Activated naive CD4-positive, alpha-beta T cell treated with anti-CD3 and anti-CD28 coated beads, Interleukin-2, amount 10 ng/mL, durations not matched to agents 7 days and 5 days (primary cell): ENCODE results near the gene USP17L29.
A peak's percentile ranks its signal among the peaks of the same experiment; 100 is the strongest.
"Not testable (repeated sequence)": the region's sequence is repeated elsewhere in the genome, so short reads cannot be mapped to it uniquely, and the experiment has no call there.

Source experiments
- CTCF ChIA-PET: fragments of 350-600 bp; sonication (Branson Sonifier 250); formaldehyde crosslinking; loops from one replicate; lab custom pipeline; 2021; ENCODE audit warnings: antibody characterized with exemption; lab: Charles Lee
- DNase-seq: peaks from one replicate; pipeline ENCODE4 v3.0.0-alpha.2; 2020
- H3K27ac Mint-ChIP-seq: one replicate; pipeline ENCODE4 v1.8.0; 2021; ENCODE audit warnings: mild to moderate bottlenecking, moderate library complexity, mixed read lengths
- H3K27me3 Mint-ChIP-seq: one replicate; pipeline ENCODE4 v1.8.0; 2021; ENCODE audit warnings: mild to moderate bottlenecking, mixed read lengths
- H3K36me3 Mint-ChIP-seq: one replicate; pipeline ENCODE4 v1.8.0; 2021; ENCODE audit warnings: mixed read lengths
- H3K4me1 Mint-ChIP-seq: one replicate; pipeline ENCODE4 v1.8.0; 2021; ENCODE audit warnings: mixed read lengths
- H3K4me3 Mint-ChIP-seq: one replicate; pipeline ENCODE4 v1.8.0; 2021; ENCODE audit warnings: mild to moderate bottlenecking, moderate library complexity, mixed read lengths
- H3K9me3 Mint-ChIP-seq: one replicate; pipeline ENCODE4 v1.8.0; 2021; ENCODE audit warnings: mixed read lengths

The USP17L29 gene

DNA sequence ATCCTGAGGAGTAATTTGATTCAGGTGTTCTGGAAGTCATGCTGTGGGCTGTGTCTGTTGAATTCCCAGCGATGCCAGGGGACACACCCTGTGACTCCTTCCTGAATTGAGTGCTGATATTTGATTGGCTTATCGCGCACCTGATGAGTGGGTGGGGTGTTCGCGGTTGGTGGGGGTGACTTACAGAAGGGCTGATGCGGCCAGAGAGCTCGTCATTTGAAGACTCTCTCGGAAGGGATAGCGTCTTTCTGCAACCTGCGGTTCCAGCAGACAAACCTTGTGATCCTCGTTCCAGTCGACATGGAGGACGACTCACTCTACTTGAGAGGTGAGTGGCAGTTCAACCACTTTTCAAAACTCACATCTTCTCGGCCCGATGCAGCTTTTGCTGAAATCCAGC, at the start of gene USP17L29:
USP17L29 (plus strand) TSS at position 301 of the 400 bp plus-strand sequence; CDS start at position 301, 0 bp downstream.
- H3K27ac Mint-ChIP-seq, H3K9me3 Mint-ChIP-seq, H3K4me3 Mint-ChIP-seq, H3K4me1 Mint-ChIP-seq, H3K27me3 Mint-ChIP-seq, H3K36me3 Mint-ChIP-seq, DNase-seq, CTCF ChIA-PET: not testable (repeated sequence)

GRCh38 chr4:9324191-9324590, 29.2 kb upstream of the USP17L29 start:
- H3K4me1 Mint-ChIP-seq, DNase-seq, H3K36me3 Mint-ChIP-seq, H3K9me3 Mint-ChIP-seq, H3K4me3 Mint-ChIP-seq, H3K27me3 Mint-ChIP-seq, CTCF ChIA-PET, H3K27ac Mint-ChIP-seq: not testable (repeated sequence)

DNA sequence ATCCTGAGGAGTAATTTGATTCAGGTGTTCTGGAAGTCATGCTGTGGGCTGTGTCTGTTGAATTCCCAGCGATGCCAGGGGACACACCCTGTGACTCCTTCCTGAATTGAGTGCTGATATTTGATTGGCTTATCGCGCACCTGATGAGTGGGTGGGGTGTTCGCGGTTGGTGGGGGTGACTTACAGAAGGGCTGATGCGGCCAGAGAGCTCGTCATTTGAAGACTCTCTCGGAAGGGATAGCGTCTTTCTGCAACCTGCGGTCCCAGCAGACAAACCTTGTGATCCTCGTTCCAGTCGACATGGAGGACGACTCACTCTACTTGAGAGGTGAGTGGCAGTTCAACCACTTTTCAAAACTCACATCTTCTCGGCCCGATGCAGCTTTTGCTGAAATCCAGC, 28.6 kb upstream of the USP17L29 start, which contains the start of gene USP17L24:
USP17L24 (plus strand) TSS at position 301 of the 400 bp plus-strand sequence; CDS start at position 301, 0 bp downstream.
- H3K36me3 Mint-ChIP-seq, H3K9me3 Mint-ChIP-seq, H3K4me1 Mint-ChIP-seq, H3K4me3 Mint-ChIP-seq, DNase-seq, H3K27ac Mint-ChIP-seq, CTCF ChIA-PET, H3K27me3 Mint-ChIP-seq: not testable (repeated sequence)

DNA sequence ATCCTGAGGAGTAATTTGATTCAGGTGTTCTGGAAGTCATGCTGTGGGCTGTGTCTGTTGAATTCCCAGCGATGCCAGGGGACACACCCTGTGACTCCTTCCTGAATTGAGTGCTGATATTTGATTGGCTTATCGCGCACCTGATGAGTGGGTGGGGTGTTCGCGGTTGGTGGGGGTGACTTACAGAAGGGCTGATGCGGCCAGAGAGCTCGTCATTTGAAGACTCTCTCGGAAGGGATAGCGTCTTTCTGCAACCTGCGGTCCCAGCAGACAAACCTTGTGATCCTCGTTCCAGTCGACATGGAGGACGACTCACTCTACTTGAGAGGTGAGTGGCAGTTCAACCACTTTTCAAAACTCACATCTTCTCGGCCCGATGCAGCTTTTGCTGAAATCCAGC, 23.8 kb upstream of the USP17L29 start, which contains the start of gene USP17L25:
USP17L25 (plus strand) TSS at position 301 of the 400 bp plus-strand sequence; CDS start at position 301, 0 bp downstream.
- H3K4me1 Mint-ChIP-seq, H3K27ac Mint-ChIP-seq, H3K9me3 Mint-ChIP-seq, H3K27me3 Mint-ChIP-seq, CTCF ChIA-PET, H3K4me3 Mint-ChIP-seq, H3K36me3 Mint-ChIP-seq, DNase-seq: not testable (repeated sequence)

DNA sequence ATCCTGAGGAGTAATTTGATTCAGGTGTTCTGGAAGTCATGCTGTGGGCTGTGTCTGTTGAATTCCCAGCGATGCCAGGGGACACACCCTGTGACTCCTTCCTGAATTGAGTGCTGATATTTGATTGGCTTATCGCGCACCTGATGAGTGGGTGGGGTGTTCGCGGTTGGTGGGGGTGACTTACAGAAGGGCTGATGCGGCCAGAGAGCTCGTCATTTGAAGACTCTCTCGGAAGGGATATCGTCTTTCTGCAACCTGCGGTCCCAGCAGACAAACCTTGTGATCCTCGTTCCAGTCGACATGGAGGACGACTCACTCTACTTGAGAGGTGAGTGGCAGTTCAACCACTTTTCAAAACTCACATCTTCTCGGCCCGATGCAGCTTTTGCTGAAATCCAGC, 19.1 kb upstream of the USP17L29 start, which contains the start of gene USP17L26:
USP17L26 (plus strand) TSS at position 301 of the 400 bp plus-strand sequence; CDS start at position 301, 0 bp downstream.
- DNase-seq, H3K9me3 Mint-ChIP-seq, H3K36me3 Mint-ChIP-seq, H3K4me1 Mint-ChIP-seq, H3K27ac Mint-ChIP-seq, CTCF ChIA-PET, H3K4me3 Mint-ChIP-seq, H3K27me3 Mint-ChIP-seq: not testable (repeated sequence)

GRCh38 chr4:9339103-9339502, 14.3 kb upstream of the USP17L29 start, which contains the start of gene USP17L5:
TSS of gene USP17L5 (plus strand) at chr4:9339403. CDS start at chr4:9339403, 0 bp downstream.
- H3K36me3 Mint-ChIP-seq, H3K9me3 Mint-ChIP-seq, H3K4me1 Mint-ChIP-seq, H3K4me3 Mint-ChIP-seq, CTCF ChIA-PET, H3K27me3 Mint-ChIP-seq, DNase-seq, H3K27ac Mint-ChIP-seq: not testable (repeated sequence)

GRCh38 chr4:9343848-9344247, 9.6 kb upstream of the USP17L29 start, which contains the start of gene USP17L27:
TSS of gene USP17L27 (plus strand) at chr4:9344148. CDS start at chr4:9344148, 0 bp downstream.
- H3K36me3 Mint-ChIP-seq, CTCF ChIA-PET, H3K4me1 Mint-ChIP-seq, H3K9me3 Mint-ChIP-seq, H3K4me3 Mint-ChIP-seq, H3K27me3 Mint-ChIP-seq, DNase-seq, H3K27ac Mint-ChIP-seq: not testable (repeated sequence)

- CTCF ChIA-PET, H3K27ac Mint-ChIP-seq, H3K27me3 Mint-ChIP-seq, H3K9me3 Mint-ChIP-seq, H3K4me3 Mint-ChIP-seq, DNase-seq, H3K36me3 Mint-ChIP-seq, H3K4me1 Mint-ChIP-seq: not testable (repeated sequence)
These were observed 4.8 kb upstream of the USP17L29 start, which contains the start of gene USP17L28 for GRCh38 chr4:9348593-9348992. TSS of gene USP17L28 (plus strand) at chr4:9348893. CDS start at chr4:9348893, 0 bp downstream.

- CTCF ChIA-PET, H3K9me3 Mint-ChIP-seq, H3K4me3 Mint-ChIP-seq, H3K36me3 Mint-ChIP-seq, H3K27ac Mint-ChIP-seq, DNase-seq, H3K27me3 Mint-ChIP-seq, H3K4me1 Mint-ChIP-seq: not testable (repeated sequence)
These were observed 2.6 kb upstream of the USP17L29 start for GRCh38 chr4:9350866-9351265.

DNA sequence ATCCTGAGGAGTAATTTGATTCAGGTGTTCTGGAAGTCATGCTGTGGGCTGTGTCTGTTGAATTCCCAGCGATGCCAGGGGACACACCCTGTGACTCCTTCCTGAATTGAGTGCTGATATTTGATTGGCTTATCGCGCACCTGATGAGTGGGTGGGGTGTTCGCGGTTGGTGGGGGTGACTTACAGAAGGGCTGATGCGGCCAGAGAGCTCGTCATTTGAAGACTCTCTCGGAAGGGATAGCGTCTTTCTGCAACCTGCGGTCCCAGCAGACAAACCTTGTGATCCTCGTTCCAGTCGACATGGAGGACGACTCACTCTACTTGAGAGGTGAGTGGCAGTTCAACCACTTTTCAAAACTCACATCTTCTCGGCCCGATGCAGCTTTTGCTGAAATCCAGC, 9.4 kb downstream of the USP17L29 start, which contains the start of gene USP17L30:
USP17L30 (plus strand) TSS at position 301 of the 400 bp plus-strand sequence; CDS start at position 301, 0 bp downstream.
- DNase-seq, CTCF ChIA-PET, H3K9me3 Mint-ChIP-seq: not testable (repeated sequence)

DNA sequence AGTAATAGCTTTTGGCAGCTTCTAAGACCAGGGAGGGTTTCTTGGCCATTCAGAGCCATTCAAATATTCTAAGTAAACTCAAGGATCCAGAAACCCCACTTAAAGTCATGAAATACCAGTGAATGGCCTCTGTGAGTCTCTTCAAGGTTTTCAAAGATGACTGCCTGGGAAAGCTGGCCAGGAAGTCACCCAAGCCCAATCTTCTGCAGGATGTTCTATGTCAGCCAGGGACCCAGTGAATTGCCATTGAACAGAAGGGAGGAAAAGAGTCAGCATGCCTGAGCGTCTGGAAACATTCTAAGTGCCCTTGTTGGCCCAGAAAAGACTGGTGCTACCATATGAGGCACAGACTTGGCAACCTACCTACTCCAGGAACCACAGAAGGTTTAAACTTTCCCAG, 26.4 kb downstream of the USP17L29 start:
- H3K4me1 Mint-ChIP-seq, H3K36me3 Mint-ChIP-seq, H3K4me3 Mint-ChIP-seq, DNase-seq, H3K9me3 Mint-ChIP-seq, H3K27ac Mint-ChIP-seq, H3K27me3 Mint-ChIP-seq: not testable (repeated sequence)
- CTCF ChIA-PET = interaction anchor here (0.6 kb wide), 1 partner anchor 572 kb away, joined by 4 read pairs; no protein-coding TSS in a partner anchor

More for the DNA sequence above, 9.4 kb downstream of the USP17L29 start, which contains the start of gene USP17L30:
- H3K27ac Mint-ChIP-seq, H3K4me1 Mint-ChIP-seq, H3K4me3 Mint-ChIP-seq, H3K36me3 Mint-ChIP-seq, H3K27me3 Mint-ChIP-seq: not testable (repeated sequence)

DNA sequence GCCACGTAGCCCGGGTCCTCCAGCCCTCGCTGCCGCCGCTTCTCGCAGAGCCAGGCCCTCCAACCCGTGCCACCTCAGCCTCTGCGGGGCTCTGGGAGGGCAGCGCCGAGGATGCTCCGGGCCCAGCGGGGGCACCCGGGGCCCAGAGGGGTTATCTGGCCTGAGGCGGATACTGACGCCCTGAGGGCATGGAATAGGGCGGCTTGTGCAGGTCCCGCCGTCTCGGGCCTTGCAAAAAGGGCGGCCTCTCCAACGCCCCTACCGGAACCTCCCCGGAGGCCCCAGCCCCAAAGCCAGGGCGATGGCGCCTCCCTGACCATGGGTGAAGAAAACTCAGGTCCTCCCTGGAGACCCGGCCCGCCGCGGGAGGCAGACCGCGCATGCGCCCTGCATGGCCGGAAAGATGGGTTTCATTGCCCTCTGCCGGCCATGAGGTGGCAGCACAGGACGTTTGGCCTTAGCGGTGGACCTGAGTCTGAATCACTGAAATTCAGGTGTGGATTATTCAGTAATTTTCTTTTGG, 27.6 kb downstream of the USP17L29 start:
- H3K27ac Mint-ChIP-seq, H3K9me3 Mint-ChIP-seq, H3K36me3 Mint-ChIP-seq, CTCF ChIA-PET, H3K27me3 Mint-ChIP-seq, H3K4me1 Mint-ChIP-seq: not testable (repeated sequence)
- peak; percentile 60 for DNase-seq
- H3K4me3 Mint-ChIP-seq = peak overlapping the region; percentile 48

GRCh38 chr4:9384126-9384525, 30.7 kb downstream of the USP17L29 start:
- no peak overlapping the region for H3K27ac Mint-ChIP-seq
- H3K9me3 Mint-ChIP-seq = no peaks in the 10 kb centered on the region
- no peak for DNase-seq
- no peak overlapping the region for H3K4me3 Mint-ChIP-seq
- peaks cover 2% of the 10 kb centered on the region for H3K4me1 Mint-ChIP-seq
- CTCF ChIA-PET = no interaction called here
- H3K36me3 Mint-ChIP-seq = no peaks in the 10 kb centered on the region
- H3K27me3 Mint-ChIP-seq = peaks cover 4% of the 10 kb centered on the region

DNA sequence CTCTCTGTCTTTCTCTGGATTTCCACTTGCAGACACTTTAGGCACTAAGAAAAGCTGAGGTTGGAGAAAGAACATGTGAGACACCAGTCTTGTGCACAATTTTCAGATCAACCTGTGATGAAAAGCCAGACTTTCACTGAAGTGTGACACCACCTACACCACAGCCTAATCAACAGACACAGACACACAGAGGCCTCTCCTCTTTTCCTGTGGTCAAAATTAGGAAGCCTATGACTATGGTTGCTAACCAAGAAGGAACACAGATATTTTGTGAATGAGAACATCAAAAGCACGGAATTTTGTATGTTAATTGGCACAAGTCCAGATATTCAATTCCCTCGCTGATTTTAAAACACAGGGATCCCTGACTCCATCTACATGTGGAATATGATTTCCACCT, 35.6 kb downstream of the USP17L29 start:
- H3K9me3 Mint-ChIP-seq, H3K36me3 Mint-ChIP-seq, H3K27ac Mint-ChIP-seq, DNase-seq, H3K4me3 Mint-ChIP-seq, H3K27me3 Mint-ChIP-seq, H3K4me1 Mint-ChIP-seq, CTCF ChIA-PET: not testable (repeated sequence)
